ENCODE results near the gene ZNF319.

DNA sequence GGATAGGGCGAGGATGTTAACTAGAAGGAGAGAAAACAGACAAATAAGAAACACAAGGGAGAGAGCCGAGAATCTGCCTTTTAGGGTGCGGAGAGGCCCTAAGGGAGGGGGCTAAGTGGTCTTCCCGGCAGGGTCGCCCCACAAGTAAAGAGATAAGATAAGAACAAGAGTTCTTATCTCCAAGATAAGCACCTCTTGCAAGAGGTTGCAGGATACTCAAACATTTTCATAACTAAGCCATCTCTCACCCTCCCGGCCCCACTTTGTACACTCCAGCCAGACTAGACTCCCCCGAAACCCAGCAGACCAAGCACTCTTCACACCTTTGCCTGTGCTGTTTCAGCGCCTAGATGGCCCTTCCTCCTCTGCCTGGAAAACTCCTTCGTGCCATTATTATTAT, 14.3 kb downstream of the ZNF319 start:
- TF ChIP-seq, protein P1, sequence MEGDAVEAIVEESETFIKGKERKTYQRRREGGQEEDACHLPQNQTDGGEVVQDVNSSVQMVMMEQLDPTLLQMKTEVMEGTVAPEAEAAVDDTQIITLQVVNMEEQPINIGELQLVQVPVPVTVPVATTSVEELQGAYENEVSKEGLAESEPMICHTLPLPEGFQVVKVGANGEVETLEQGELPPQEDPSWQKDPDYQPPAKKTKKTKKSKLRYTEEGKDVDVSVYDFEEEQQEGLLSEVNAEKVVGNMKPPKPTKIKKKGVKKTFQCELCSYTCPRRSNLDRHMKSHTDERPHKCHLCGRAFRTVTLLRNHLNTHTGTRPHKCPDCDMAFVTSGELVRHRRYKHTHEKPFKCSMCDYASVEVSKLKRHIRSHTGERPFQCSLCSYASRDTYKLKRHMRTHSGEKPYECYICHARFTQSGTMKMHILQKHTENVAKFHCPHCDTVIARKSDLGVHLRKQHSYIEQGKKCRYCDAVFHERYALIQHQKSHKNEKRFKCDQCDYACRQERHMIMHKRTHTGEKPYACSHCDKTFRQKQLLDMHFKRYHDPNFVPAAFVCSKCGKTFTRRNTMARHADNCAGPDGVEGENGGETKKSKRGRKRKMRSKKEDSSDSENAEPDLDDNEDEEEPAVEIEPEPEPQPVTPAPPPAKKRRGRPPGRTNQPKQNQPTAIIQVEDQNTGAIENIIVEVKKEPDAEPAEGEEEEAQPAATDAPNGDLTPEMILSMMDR (IDR thresholded peaks at IDR 0.05): no peak
- TF ChIP-seq POLR2A (IDR thresholded peaks at IDR 0.05): no peak
- TF ChIP-seq EP300 (IDR thresholded peaks at IDR 0.05): no peak
- no peak for TF ChIP-seq POLR2AphosphoS5 (IDR thresholded peaks at IDR 0.05)

All from suprapubic skin (tissue), 4 donors.